Measurements from ENCODE around the gene IPCEF1.
A peak's percentile ranks its signal among the peaks of the same experiment; 100 is the strongest.

IPCEF1 gene

GRCh38 chr6:154356690-154357089 is at the start of gene IPCEF1:
IPCEF1 (minus strand) TSS chr6:154356803; CDS start chr6:154265947, 90,856 bp downstream.
- DNase-seq, result no peak

GRCh38 chr6:154406301-154406700 is 49.7 kb upstream of the IPCEF1 start:
- DNase-seq, result no peak

GRCh38 chr6:154404791-154405400 is 48.3 kb upstream of the IPCEF1 start:
- no peak for DNase-seq

GRCh38 chr6:154403788-154404187 is 47.2 kb upstream of the IPCEF1 start:
- DNase-seq, result peak; percentile 1

GRCh38 chr6:154402081-154402780 is 45.6 kb upstream of the IPCEF1 start:
- DNase-seq, result no peak

GRCh38 chr6:154399097-154399496 is 42.5 kb upstream of the IPCEF1 start:
- no peak for DNase-seq

GRCh38 chr6:154397491-154398195 is 41.0 kb upstream of the IPCEF1 start:
- DNase-seq, result no peak

GRCh38 chr6:154395878-154396277 is 39.3 kb upstream of the IPCEF1 start:
- DNase-seq, result no peak

- DNase-seq, result no peak
Observed at GRCh38 chr6:154395316-154395715, 38.7 kb upstream of the IPCEF1 start.

GRCh38 chr6:154394571-154394970 is 38.0 kb upstream of the IPCEF1 start:
- DNase-seq, result no peak

- DNase-seq, result no peak
Observed at GRCh38 chr6:154390034-154390433, 33.4 kb upstream of the IPCEF1 start.

- DNase-seq, result no peak
Observed at GRCh38 chr6:154388803-154389202, 32.2 kb upstream of the IPCEF1 start.

GRCh38 chr6:154386848-154387717 is 30.5 kb upstream of the IPCEF1 start:
- DNase-seq, result no peak

- DNase-seq, result no peak
Observed at GRCh38 chr6:154384191-154384590, 27.6 kb upstream of the IPCEF1 start.

- DNase-seq, result no peak
Observed at GRCh38 chr6:154383273-154383672, 26.7 kb upstream of the IPCEF1 start.

- DNase-seq, result no peak
Observed at GRCh38 chr6:154382740-154383139, 26.1 kb upstream of the IPCEF1 start.

GRCh38 chr6:154381548-154381947 is 24.9 kb upstream of the IPCEF1 start:
- no peak for DNase-seq

GRCh38 chr6:154380741-154381140 is 24.1 kb upstream of the IPCEF1 start:
- no peak for DNase-seq

- no peak for DNase-seq
Observed at GRCh38 chr6:154379585-154379984, 23.0 kb upstream of the IPCEF1 start.

- no peak for DNase-seq
Observed at GRCh38 chr6:154378518-154378917, 21.9 kb upstream of the IPCEF1 start.

- no peak for DNase-seq
Observed at GRCh38 chr6:154377726-154378125, 21.1 kb upstream of the IPCEF1 start.

- DNase-seq, result no peak
Observed at GRCh38 chr6:154373971-154374370, 17.4 kb upstream of the IPCEF1 start.

- DNase-seq, result no peak
Observed at GRCh38 chr6:154371281-154371680, 14.7 kb upstream of the IPCEF1 start.

Data from NCI-H2227 treated with DMSO at 0.1 percent for 48 hours (cell line).